Thyroid gland (tissue), 4 donors: Measurements from ENCODE around the gene HNRNPA2B1. TPM values are rescaled to one million over a fixed set of nuclear protein-coding genes. Genes with fewer than 3 reads are reported as not detected.
"Not testable (repeated sequence)": the region's sequence is repeated elsewhere in the genome, so short reads cannot be mapped to it uniquely, and the experiment has no call there.

Experiments
- DNase-seq, 2 donors: peaks; one replicate each; pipeline ENCODE4 v3.0.0-alpha.2; 2019
- H3K27ac ChIP-seq, 3 donors: fragments of 200-600 bp; sonication (generic); 1 replicate in 2 of 3; 2 replicates in 1 of 3; pipeline ENCODE4 v1.5.1; 2016 to 2019; ENCODE audit warnings: mild to moderate bottlenecking in 1 of 3, moderate library complexity in 1 of 3
- H3K27me3 ChIP-seq: fragments of 200-600 bp; sonication (generic); one replicate; pipeline ENCODE4 v1.5.1; 2019
- H3K36me3 ChIP-seq, 2 donors: fragments of 200-600 bp; sonication (generic); one replicate each; pipeline ENCODE4 v1.5.1; 2016 to 2019
- H3K4me1 ChIP-seq, 2 donors: fragments of 200-600 bp; sonication (generic); one replicate each; pipeline ENCODE4 v1.5.1; 2017 to 2019
- H3K4me3 ChIP-seq, 3 donors: fragments of 200-600 bp; sonication (generic); replicated peaks in 1 of 3; 1 replicate in 2 of 3; 2 replicates in 1 of 3; pipeline ENCODE4 v1.5.1; 2016; ENCODE audit warnings: mild to moderate bottlenecking in 1 of 3
- H3K9me3 ChIP-seq: fragments of 200-600 bp; sonication (generic); one replicate; pipeline ENCODE4 v1.5.1; 2017
- POLR2A ChIP-seq, 2 donors: fragments of 450-650 bp; IDR thresholded peaks; one replicate each; pipeline ENCODE4 v1.6.1; 2017; ENCODE audit warnings: antibody characterized with exemption in 2 of 2, mild to moderate bottlenecking in 2 of 2, moderate library complexity in 1 of 2
- WGBS, 2 donors: methylation state at CpG; one replicate each; pipeline ENCODE4 v1.1.5; 2017; 5-methylcytosine and 5-hydroxymethylcytosine counted together
- intact Hi-C: fragments of 100-400 bp; cut with DNase I; formaldehyde crosslinking; loops from one replicate; pipeline ENCODE4 v1.15.1; 2023
- total RNA-seq, 4 donors: library from RNA; depleted of rRNA; stranded (reverse); fragments of >200 nt; gene quantifications; one replicate each; pipeline ENCODE4 v1.2.3, GENCODE V29; 2016
- TF ChIP-seq, protein P1 (sequence below), 6 experiments: fragments of 200-600 bp in 3 of 6; fragments of 450-650 bp in 3 of 6; sonication (generic) in 3 of 6; IDR thresholded peaks; one replicate each; pipeline ENCODE4 v1.5.1; 2016 to 2019; ENCODE audit warnings: antibody characterized with exemption in 6 of 6, mild to moderate bottlenecking in 2 of 6, inconsistent platforms in 1 of 6, moderate library complexity in 1 of 6

Gene HNRNPA2B1
- total RNA-seq, 4 donors from 2014 or later, result 192 to 303 (median 239) TPM

DNA sequence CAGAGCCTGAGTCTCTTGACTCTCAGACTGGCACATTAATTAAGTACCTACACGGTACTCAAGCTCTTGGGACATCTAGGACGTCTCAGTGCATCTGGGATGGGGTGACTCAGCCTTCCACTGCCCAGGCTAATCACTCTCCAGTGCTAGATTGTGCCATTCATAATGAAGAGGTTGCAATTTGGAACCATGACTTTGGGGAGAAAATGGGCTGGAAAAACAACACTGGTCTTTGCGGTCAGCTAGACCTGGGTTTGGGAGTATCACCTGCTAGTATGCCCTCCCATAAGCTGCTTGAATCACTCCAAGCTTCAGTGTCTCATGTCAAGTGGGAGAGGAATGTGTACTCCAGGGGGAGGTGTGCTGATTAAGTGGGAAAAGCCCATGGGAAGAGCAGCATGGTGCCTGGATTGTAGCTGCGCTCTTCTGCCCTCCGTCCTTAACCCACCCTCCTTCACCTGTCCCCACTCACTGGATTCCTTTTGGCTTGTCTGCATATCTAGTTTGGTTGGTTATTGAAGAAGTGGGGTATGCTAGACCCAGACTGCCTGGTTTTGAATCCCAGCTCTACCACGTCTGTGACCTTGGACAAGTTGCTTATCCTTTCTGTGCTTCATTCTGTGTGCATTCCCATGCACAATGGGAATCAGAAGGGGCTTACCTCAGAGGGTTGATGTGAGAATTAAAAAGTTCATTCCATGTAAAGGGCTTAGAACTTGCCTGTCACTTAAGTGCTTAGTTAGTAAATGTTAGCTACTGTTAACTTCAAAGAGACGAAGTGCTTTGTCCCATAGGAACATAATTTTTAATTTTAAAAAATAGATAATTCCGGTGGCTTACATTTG is 44.8 kb downstream of the HNRNPA2B1 start:
- DNase-seq, result no peak
- Histone ChIP-seq H3K9me3 (no peaks in the 10 kb centered on the region), H3K4me3 (no peak overlapping the region), H3K27ac (no peak overlapping the region), H3K36me3 (no peaks in the 10 kb centered on the region), H3K27me3 (no peaks in the 10 kb centered on the region), H3K4me1 (peaks cover 0 to 18% of the 10 kb centered on the region in 2 donors)
- intact Hi-C loops, result no loop called here
- WGBS, 2 donors, result 47 to 60% methylated on average over 7 to 8 of the region's 8 CpGs
- TF ChIP-seq, protein P1, sequence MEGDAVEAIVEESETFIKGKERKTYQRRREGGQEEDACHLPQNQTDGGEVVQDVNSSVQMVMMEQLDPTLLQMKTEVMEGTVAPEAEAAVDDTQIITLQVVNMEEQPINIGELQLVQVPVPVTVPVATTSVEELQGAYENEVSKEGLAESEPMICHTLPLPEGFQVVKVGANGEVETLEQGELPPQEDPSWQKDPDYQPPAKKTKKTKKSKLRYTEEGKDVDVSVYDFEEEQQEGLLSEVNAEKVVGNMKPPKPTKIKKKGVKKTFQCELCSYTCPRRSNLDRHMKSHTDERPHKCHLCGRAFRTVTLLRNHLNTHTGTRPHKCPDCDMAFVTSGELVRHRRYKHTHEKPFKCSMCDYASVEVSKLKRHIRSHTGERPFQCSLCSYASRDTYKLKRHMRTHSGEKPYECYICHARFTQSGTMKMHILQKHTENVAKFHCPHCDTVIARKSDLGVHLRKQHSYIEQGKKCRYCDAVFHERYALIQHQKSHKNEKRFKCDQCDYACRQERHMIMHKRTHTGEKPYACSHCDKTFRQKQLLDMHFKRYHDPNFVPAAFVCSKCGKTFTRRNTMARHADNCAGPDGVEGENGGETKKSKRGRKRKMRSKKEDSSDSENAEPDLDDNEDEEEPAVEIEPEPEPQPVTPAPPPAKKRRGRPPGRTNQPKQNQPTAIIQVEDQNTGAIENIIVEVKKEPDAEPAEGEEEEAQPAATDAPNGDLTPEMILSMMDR (IDR thresholded peaks at IDR 0.05), result no peak
- TF ChIP-seq POLR2A (IDR thresholded peaks at IDR 0.05), result no peak

DNA sequence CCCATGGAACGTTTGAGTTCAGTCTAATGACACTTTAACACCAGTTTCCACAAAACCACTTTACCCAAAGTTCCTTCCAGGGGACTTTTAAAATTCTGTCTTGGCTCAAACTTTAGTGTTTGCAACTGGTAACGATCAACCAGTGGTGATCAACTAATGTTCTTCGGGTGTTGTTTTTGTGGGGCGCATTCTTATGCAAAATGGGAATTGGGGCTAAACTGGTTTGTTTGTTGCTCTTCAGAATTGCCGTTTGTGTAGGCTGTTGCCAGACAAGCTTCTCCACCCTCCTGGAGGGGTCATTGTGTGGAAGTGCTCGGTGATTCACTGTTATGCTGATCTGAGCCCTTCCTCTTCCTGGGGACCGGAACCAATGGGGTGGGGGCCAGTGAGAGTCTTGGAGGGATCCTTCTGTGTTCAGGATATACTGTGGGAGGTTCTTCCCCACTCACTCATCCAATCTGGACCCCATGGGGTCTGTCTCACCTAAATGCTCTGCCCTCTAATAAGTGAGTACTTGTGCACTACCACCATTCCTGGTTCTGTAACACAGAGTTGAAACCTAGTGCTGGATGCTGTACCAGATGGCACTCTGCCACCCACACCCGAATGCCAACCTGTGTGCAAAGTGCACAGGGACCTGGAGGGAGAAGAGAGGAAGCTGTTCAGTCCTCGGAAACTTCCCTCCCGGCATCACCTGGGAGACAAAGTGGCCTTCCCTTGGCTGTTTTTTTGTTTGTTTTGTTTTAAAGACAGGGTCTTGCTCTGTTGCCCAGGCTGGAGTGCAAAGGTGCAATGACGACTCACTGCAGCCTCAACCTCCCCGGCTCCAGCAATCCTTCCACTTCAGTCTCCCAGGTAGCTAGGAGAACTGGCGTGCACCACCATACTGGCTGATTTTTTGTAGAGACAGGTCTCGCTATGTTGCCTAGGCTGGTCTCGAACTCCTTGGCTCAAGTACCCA is 46.4 kb downstream of the HNRNPA2B1 start:
- Histone ChIP-seq H3K9me3 (no peaks in the 10 kb centered on the region), H3K4me1 (peaks cover 0 to 18% of the 10 kb centered on the region in 2 donors), H3K4me3 (no peak overlapping the region), H3K27me3 (no peaks in the 10 kb centered on the region), H3K27ac (no peak overlapping the region), H3K36me3 (no peaks in the 10 kb centered on the region)
- intact Hi-C loops, result no loop called here
- TF ChIP-seq, protein P1 (IDR thresholded peaks at IDR 0.05), result no peak
- no peak for TF ChIP-seq POLR2A (IDR thresholded peaks at IDR 0.05)
- WGBS, 2 donors, result 70 to 74% methylated on average over 13 to 15 of the region's 15 CpGs
- DNase-seq, result no peak

DNA sequence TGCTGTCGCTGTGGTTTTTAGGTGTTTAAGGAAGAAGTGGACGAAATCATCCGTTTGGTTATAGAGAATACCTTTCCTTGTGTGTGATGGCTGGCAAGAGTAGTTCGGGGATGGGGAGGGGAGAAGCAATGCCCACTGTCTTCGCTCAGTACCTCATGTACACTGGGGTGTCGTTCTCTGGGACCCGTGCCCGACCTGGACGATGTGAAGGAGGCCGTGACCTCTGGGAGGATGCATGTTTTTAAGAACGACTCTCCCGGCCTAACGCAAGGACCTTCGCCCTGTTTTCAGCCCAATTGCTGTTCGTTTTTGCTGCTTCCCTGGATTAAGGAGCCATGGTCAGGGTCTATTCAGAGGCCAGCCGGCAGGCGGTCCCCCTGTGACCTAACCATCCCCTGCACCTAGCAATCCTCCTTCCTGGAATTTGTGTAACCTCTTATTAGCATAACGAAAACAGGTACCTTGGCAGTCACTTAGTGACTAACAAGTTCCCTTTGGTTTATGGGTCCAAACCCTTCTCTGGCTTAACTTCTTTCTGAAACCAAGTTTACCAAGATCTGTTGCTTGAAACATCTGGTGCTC is 47.2 kb downstream of the HNRNPA2B1 start:
- Histone ChIP-seq H3K9me3 (no peaks in the 10 kb centered on the region), H3K4me1 (peaks cover 0 to 18% of the 10 kb centered on the region in 2 donors), H3K4me3 (peak overlapping the region in 1 of 3 donors; percentile 40), H3K27me3 (no peaks in the 10 kb centered on the region), H3K36me3 (no peaks in the 10 kb centered on the region), H3K27ac (no peak overlapping the region)
- no peak for DNase-seq
- intact Hi-C loops, result no loop called here
- 55 to 56% methylated on average over 18 of the region's 18 CpGs for WGBS, 2 donors
- no peak for TF ChIP-seq POLR2A (IDR thresholded peaks at IDR 0.05)
- TF ChIP-seq, protein P1 (IDR thresholded peaks at IDR 0.05), result no peak

GRCh38 chr7:26152782-26153240 is 47.7 kb downstream of the HNRNPA2B1 start:
- H3K27me3 ChIP-seq, H3K27ac ChIP-seq, H3K36me3 ChIP-seq, H3K9me3 ChIP-seq, intact Hi-C loops, DNase-seq: not testable (repeated sequence)
- Histone ChIP-seq H3K4me1 (peaks cover 0 to 18% of the 10 kb centered on the region in 2 donors), H3K4me3 (peak overlapping the region in 1 of 3 donors; percentile 40)
- 8 to 17% methylated on average over 3 to 10 of the region's 54 CpGs for WGBS, 2 donors
